22Rv1 (cell line): ENCODE results near the gene GLIS1.

Experiments used
- H3K27ac ChIP-seq: fragments of 450-650 bp; 2 replicates; pipeline ENCODE4 v1.5.1; 2017
- ZFX ChIP-seq: fragments of 450-650 bp; IDR thresholded peaks from 2 replicates; pipeline ENCODE4 v1.6.1; 2017; ENCODE audit warnings: antibody characterized with exemption, borderline replicate concordance
- TF ChIP-seq, protein P1 (sequence below): fragments of 450-650 bp; IDR thresholded peaks from 2 replicates; pipeline ENCODE4 v1.5.1; 2017; ENCODE audit warnings: mild to moderate bottlenecking

Gene GLIS1

GRCh38 chr1:53699981-53700380, 39.0 kb downstream of the GLIS1 start:
- H3K27ac ChIP-seq: no peak overlapping the region
- TF ChIP-seq, protein P1, sequence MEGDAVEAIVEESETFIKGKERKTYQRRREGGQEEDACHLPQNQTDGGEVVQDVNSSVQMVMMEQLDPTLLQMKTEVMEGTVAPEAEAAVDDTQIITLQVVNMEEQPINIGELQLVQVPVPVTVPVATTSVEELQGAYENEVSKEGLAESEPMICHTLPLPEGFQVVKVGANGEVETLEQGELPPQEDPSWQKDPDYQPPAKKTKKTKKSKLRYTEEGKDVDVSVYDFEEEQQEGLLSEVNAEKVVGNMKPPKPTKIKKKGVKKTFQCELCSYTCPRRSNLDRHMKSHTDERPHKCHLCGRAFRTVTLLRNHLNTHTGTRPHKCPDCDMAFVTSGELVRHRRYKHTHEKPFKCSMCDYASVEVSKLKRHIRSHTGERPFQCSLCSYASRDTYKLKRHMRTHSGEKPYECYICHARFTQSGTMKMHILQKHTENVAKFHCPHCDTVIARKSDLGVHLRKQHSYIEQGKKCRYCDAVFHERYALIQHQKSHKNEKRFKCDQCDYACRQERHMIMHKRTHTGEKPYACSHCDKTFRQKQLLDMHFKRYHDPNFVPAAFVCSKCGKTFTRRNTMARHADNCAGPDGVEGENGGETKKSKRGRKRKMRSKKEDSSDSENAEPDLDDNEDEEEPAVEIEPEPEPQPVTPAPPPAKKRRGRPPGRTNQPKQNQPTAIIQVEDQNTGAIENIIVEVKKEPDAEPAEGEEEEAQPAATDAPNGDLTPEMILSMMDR: no peak
- TF ChIP-seq ZFX: no peak

- no peak overlapping the region for H3K27ac ChIP-seq
- TF ChIP-seq, protein P1: no peak
- no peak for TF ChIP-seq ZFX
These were observed 40.5 kb downstream of the GLIS1 start for GRCh38 chr1:53698384-53698980.

DNA sequence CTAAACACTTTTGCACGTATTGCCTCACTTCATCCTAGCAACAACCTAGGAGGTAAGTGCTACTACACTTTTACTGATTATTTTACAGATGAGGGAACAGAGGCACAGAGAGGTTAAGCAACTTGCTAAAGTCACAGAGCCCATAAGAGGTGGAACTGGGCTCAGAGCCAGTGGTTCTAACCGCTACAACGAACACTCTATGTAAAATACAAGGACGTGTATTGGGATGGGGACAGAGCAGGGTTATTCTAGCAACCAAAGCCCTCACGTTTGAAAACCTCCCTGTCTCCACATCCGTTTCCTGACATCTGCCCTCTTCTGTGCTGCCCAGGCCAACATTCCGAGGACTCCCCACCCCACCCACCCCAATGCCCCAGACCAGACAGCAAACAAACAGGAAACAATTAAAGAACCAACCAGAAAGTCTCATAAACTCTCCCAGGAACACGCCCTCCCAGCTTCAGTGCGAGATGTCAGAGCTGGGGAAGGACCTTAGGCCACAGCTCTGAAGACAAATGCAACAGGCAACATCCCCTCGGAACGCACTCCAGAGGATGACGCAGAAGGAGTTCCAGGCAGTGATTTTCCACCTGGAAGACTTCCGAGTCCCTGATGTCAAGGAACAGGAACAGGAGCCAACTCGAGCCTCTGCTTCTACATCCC, 41.1 kb downstream of the GLIS1 start:
- TF ChIP-seq, protein P1: no peak
- no peak for TF ChIP-seq ZFX
- H3K27ac ChIP-seq: no peak overlapping the region

DNA sequence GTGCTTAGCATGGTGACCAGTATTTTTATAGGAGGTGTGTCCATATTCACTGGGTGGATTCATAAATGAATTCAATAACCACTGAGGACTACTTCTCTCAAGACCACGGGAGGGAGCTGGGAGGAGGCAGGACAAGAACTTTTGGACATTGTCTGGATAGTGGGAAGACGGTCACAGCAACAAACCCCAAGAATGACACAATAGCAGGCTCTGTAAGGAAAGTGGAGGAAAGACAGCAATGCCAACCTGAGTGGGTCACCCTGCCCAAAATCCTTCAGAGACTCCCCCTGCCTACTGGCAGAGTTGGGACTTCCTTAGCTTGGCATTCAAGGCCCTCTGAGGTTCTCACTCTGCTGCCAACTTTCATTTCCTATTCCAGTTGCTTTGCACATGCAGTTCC, 42.0 kb downstream of the GLIS1 start:
- no peak overlapping the region for H3K27ac ChIP-seq
- no peak for TF ChIP-seq ZFX
- TF ChIP-seq, protein P1: no peak

GRCh38 chr1:53696571-53696970, 42.4 kb downstream of the GLIS1 start:
- TF ChIP-seq ZFX: no peak
- TF ChIP-seq, protein P1: no peak
- no peak overlapping the region for H3K27ac ChIP-seq

- no peak overlapping the region for H3K27ac ChIP-seq
- TF ChIP-seq, protein P1: no peak
- TF ChIP-seq ZFX: no peak
These were observed 42.9 kb downstream of the GLIS1 start for GRCh38 chr1:53696051-53696450.

DNA sequence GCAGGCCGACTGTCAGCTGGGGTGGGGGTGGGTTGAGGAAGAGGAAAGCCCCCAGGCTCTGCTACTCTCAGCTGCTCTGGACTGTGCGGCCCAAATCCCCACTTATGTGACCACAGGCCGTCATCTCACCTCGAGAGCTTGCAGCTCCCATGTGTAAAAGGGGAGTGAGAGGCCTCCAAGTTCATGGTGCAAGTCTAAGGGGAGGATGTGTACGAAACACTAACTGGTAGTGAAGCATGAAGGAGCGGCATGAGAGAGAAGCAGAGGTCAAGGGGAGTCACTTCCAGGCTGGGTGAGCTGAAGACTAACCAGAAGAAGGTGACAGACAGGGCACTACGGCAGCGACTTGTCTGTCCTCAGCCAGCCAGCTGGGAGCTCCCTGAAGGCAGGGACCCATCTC, 43.8 kb downstream of the GLIS1 start:
- TF ChIP-seq, protein P1: no peak
- no peak for TF ChIP-seq ZFX
- H3K27ac ChIP-seq: no peak overlapping the region
